Measurements from ENCODE around the gene GPS1.

The GPS1 gene

DNA sequence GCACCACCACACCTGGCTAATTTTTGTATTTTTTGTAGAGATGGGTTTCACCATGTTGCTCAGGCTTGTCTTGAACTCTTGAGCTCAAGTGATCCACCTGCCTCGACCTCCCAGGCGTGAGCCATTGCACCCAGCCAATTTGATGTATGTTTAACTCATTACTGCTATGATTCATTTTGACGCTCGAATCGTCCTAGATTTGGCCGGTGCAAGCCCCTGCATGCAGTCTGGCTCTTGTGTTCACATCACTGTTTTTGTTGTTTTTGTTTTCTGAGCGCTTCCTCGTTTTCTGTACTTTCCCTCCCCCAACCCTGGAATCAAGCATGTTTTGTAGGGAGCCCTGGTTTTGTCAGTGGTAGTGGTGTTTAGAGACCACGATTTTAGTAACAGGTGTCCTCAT is 21.7 kb downstream of the GPS1 start:
- TF ChIP-seq ZFP3 (CRISPR knock-in tag; IDR thresholded peaks at IDR 0.05) (no peak), ZNF8 (CRISPR knock-in tag; IDR thresholded peaks at IDR 0.05) (no peak), ZC3H10 (CRISPR knock-in tag; IDR thresholded peaks at IDR 0.05) (no peak), ESRRG (CRISPR knock-in tag; IDR thresholded peaks at IDR 0.05) (no peak), GLIS3 (CRISPR knock-in tag; IDR thresholded peaks at IDR 0.05) (no peak), PPARA (CRISPR knock-in tag; IDR thresholded peaks at IDR 0.05; ENCODE audit: borderline replicate concordance) (no peak), ZNF565 (CRISPR knock-in tag; conservative IDR thresholded peaks at IDR 0.05; ENCODE audit: low read depth) (no peak), SNAI2 (CRISPR knock-in tag; IDR thresholded peaks at IDR 0.05) (no peak)
- TF ChIP-seq, protein P1, sequence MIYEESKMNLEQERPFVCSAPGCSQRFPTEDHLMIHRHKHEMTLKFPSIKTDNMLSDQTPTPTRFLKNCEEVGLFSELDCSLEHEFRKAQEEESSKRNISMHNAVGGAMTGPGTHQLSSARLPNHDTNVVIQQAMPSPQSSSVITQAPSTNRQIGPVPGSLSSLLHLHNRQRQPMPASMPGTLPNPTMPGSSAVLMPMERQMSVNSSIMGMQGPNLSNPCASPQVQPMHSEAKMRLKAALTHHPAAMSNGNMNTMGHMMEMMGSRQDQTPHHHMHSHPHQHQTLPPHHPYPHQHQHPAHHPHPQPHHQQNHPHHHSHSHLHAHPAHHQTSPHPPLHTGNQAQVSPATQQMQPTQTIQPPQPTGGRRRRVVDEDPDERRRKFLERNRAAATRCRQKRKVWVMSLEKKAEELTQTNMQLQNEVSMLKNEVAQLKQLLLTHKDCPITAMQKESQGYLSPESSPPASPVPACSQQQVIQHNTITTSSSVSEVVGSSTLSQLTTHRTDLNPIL (CRISPR knock-in tag; IDR thresholded peaks at IDR 0.05; ENCODE audit: low read depth), result no peak
- ATAC-seq, result no peak

DNA sequence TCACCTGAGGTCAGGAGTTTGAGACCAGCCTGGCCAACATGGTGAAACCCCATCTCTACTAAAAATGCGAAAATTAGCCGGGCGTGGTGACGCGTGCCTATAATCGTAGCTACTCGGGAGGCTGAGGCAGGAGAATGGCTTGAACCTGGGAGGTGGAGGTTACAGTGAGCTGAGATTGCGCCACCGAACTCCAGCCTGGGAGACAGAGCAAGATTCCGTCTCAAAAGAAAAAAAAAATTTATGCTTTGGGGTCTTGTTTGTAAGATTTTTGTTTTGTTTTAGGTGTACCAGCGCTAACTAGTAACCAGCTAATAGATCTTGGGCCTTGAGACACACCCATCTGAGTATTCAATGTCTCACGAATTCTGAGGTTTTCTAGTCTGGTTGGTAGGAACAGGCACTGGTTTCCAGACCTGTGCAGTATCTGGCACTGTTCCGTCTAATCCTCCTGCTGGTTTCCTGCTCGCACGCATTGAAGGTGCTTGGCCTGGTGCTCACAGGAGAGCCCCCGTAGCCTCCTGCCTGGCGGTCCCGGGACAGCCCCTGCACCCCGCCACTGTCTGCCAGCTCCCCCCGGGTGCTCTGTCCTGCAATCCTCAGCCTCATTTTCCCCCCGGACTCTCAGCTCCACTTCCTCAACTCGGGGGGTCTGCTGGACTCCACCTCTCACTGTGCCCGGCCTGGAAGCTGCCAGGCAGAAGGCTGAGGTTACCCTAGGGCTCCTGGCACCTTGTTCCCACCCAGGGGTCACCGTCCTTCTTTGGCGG is 24.5 kb downstream of the GPS1 start:
- TF ChIP-seq ZFP30 (CRISPR knock-in tag; IDR thresholded peaks at IDR 0.05) (no peak), OSR1 (CRISPR knock-in tag; IDR thresholded peaks at IDR 0.05) (no peak), GLIS3 (CRISPR knock-in tag; IDR thresholded peaks at IDR 0.05) (no peak), ARNTL (CRISPR knock-in tag; IDR thresholded peaks at IDR 0.05; ENCODE audit: borderline replicate concordance, low read depth) (no peak), ESRRG (CRISPR knock-in tag; IDR thresholded peaks at IDR 0.05) (no peak), PPARA (CRISPR knock-in tag; IDR thresholded peaks at IDR 0.05; ENCODE audit: borderline replicate concordance) (no peak), ZNF8 (CRISPR knock-in tag; IDR thresholded peaks at IDR 0.05) (no peak), BACH2 (CRISPR knock-in tag; IDR thresholded peaks at IDR 0.05; ENCODE audit: borderline replicate concordance) (no peak), ISL1 (CRISPR knock-in tag; IDR thresholded peaks at IDR 0.05) (no peak), TCF4 (CRISPR knock-in tag; IDR thresholded peaks at IDR 0.05; ENCODE audit: borderline replicate concordance) (no peak)
- TF ChIP-seq, protein P2, sequence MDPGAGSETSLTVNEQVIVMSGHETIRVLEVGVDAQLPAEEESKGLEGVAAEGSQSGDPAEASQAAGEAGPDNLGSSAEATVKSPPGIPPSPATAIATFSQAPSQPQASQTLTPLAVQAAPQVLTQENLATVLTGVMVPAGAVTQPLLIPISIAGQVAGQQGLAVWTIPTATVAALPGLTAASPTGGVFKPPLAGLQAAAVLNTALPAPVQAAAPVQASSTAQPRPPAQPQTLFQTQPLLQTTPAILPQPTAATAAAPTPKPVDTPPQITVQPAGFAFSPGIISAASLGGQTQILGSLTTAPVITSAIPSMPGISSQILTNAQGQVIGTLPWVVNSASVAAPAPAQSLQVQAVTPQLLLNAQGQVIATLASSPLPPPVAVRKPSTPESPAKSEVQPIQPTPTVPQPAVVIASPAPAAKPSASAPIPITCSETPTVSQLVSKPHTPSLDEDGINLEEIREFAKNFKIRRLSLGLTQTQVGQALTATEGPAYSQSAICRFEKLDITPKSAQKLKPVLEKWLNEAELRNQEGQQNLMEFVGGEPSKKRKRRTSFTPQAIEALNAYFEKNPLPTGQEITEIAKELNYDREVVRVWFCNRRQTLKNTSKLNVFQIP (CRISPR knock-in tag; IDR thresholded peaks at IDR 0.05; ENCODE audit: borderline replicate concordance, low read depth), result no peak
- TF ChIP-seq, protein P3, sequence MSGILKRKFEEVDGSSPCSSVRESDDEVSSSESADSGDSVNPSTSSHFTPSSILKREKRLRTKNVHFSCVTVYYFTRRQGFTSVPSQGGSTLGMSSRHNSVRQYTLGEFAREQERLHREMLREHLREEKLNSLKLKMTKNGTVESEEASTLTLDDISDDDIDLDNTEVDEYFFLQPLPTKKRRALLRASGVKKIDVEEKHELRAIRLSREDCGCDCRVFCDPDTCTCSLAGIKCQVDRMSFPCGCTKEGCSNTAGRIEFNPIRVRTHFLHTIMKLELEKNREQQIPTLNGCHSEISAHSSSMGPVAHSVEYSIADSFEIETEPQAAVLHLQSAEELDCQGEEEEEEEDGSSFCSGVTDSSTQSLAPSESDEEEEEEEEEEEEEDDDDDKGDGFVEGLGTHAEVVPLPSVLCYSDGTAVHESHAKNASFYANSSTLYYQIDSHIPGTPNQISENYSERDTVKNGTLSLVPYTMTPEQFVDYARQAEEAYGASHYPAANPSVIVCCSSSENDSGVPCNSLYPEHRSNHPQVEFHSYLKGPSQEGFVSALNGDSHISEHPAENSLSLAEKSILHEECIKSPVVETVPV (CRISPR knock-in tag; IDR thresholded peaks at IDR 0.05), result no peak
- TF ChIP-seq, protein P4, sequence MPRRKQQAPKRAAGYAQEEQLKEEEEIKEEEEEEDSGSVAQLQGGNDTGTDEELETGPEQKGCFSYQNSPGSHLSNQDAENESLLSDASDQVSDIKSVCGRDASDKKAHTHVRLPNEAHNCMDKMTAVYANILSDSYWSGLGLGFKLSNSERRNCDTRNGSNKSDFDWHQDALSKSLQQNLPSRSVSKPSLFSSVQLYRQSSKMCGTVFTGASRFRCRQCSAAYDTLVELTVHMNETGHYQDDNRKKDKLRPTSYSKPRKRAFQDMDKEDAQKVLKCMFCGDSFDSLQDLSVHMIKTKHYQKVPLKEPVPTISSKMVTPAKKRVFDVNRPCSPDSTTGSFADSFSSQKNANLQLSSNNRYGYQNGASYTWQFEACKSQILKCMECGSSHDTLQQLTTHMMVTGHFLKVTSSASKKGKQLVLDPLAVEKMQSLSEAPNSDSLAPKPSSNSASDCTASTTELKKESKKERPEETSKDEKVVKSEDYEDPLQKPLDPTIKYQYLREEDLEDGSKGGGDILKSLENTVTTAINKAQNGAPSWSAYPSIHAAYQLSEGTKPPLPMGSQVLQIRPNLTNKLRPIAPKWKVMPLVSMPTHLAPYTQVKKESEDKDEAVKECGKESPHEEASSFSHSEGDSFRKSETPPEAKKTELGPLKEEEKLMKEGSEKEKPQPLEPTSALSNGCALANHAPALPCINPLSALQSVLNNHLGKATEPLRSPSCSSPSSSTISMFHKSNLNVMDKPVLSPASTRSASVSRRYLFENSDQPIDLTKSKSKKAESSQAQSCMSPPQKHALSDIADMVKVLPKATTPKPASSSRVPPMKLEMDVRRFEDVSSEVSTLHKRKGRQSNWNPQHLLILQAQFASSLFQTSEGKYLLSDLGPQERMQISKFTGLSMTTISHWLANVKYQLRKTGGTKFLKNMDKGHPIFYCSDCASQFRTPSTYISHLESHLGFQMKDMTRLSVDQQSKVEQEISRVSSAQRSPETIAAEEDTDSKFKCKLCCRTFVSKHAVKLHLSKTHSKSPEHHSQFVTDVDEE (CRISPR knock-in tag; IDR thresholded peaks at IDR 0.05), result no peak
- peak; percentile 13 for ATAC-seq

DNA sequence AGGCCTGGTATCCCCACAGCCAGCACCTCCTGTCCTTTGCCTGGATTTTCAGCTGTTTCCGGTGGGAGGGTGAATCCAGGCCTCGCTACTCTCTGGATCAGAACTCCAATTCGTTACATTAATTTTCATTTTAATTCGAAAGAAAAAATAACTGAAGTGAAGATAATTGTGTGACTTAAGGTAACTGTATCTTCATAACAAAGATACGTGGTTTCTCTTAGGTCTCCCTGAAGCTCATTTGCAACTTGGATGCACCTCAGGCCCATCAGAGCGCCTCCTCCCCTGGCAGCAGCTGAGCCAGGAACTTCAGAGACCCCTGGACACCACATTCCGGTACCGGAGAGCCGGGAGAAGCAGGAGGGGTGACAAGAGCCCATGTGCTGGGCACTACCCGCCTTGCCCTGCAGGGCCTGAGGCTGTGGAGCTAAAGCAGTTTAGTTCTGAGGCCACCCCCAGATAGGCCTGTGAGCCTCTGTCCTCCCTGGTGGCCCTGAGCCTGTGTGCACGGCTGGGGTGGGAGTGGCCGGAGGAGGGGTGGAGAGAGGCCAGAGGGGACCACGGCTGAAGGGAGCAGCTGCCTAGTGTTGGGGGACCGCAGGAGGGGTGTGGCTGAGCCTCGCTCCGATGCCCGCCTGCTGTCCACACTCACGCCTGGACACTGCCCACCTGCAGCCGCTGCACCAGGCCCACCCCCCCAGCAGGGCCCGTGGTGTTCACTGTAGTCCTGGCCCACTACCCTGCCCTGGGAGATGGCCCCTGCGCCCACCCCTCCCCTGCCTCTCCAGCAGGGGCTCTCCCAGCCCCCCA is 25.3 kb downstream of the GPS1 start:
- ATAC-seq, result peak; percentile 42
- TF ChIP-seq, protein P5, sequence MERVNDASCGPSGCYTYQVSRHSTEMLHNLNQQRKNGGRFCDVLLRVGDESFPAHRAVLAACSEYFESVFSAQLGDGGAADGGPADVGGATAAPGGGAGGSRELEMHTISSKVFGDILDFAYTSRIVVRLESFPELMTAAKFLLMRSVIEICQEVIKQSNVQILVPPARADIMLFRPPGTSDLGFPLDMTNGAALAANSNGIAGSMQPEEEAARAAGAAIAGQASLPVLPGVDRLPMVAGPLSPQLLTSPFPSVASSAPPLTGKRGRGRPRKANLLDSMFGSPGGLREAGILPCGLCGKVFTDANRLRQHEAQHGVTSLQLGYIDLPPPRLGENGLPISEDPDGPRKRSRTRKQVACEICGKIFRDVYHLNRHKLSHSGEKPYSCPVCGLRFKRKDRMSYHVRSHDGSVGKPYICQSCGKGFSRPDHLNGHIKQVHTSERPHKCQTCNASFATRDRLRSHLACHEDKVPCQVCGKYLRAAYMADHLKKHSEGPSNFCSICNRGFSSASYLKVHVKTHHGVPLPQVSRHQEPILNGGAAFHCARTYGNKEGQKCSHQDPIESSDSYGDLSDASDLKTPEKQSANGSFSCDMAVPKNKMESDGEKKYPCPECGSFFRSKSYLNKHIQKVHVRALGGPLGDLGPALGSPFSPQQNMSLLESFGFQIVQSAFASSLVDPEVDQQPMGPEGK (CRISPR knock-in tag; IDR thresholded peaks at IDR 0.05; ENCODE audit: borderline replicate concordance), result no peak
- TF ChIP-seq, protein P2 (CRISPR knock-in tag; IDR thresholded peaks at IDR 0.05; ENCODE audit: borderline replicate concordance, low read depth), result no peak
- no peak for TF ChIP-seq BACH2 (CRISPR knock-in tag; IDR thresholded peaks at IDR 0.05; ENCODE audit: borderline replicate concordance)
- TF ChIP-seq GLIS3 (CRISPR knock-in tag; IDR thresholded peaks at IDR 0.05), result no peak
- TF ChIP-seq, protein P3 (CRISPR knock-in tag; IDR thresholded peaks at IDR 0.05), result no peak
- no peak for TF ChIP-seq ZFP30 (CRISPR knock-in tag; IDR thresholded peaks at IDR 0.05)
- TF ChIP-seq ZNF565 (CRISPR knock-in tag; conservative IDR thresholded peaks at IDR 0.05; ENCODE audit: low read depth), result no peak
- no peak for TF ChIP-seq ZNF70 (CRISPR knock-in tag; IDR thresholded peaks at IDR 0.05)
- TF ChIP-seq, protein P1 (CRISPR knock-in tag; IDR thresholded peaks at IDR 0.05; ENCODE audit: low read depth), result no peak
- no peak for TF ChIP-seq ZNF8 (CRISPR knock-in tag; IDR thresholded peaks at IDR 0.05)
- TF ChIP-seq ISL1 (CRISPR knock-in tag; IDR thresholded peaks at IDR 0.05), result no peak
